Fibroblast of lung (primary cell): ENCODE data around the gene IFI27. TPM values are rescaled to one million over a fixed set of nuclear protein-coding genes. Genes with fewer than 3 reads are reported as not detected.
A peak's percentile ranks its signal among the peaks of the same experiment; 100 is the strongest.

Source experiments
- DNase-seq, 2 donors: peaks; one replicate each; pipeline versions ENCODE4 v3.0.0 to v3.0.0-alpha.2; 2010; ENCODE audit warnings: low read depth in 2 of 2
- H2AFZ ChIP-seq: 2 replicates; pipeline ENCODE4 v1.5.1; 2012; ENCODE audit warnings: low read length, control low read depth, inconsistent platforms
- H3K27ac ChIP-seq: 2 replicates; pipeline ENCODE4 v1.5.1; 2011; ENCODE audit warnings: low read length, control low read depth; ENCODE audit not compliant: insufficient read depth
- H3K27me3 ChIP-seq: 2 replicates; pipeline ENCODE4 v1.5.1; 2011; ENCODE audit warnings: mild to moderate bottlenecking, low read length; ENCODE audit not compliant: control insufficient read depth, insufficient read depth
- H3K36me3 ChIP-seq: 2 replicates; pipeline ENCODE4 v1.5.1; 2011; ENCODE audit warnings: low read length; ENCODE audit not compliant: control insufficient read depth, insufficient read depth
- H3K4me1 ChIP-seq: 2 replicates; pipeline ENCODE4 v1.5.1; 2011; ENCODE audit warnings: low read length; ENCODE audit not compliant: control insufficient read depth, insufficient read depth; ENCODE audit errors: extremely low read depth
- H3K4me2 ChIP-seq: 2 replicates; pipeline ENCODE4 v1.5.1; 2011; ENCODE audit warnings: low read length, control low read depth; ENCODE audit not compliant: insufficient read depth; ENCODE audit errors: extremely low read depth
- H3K4me3 ChIP-seq, 4 experiments: fragments of 200-600 bp in 1 of 4; sonication (generic) in 1 of 4; replicated peaks in 1 of 4; 2 replicates each; pipeline ENCODE4 v1.5.1; 2011 to 2016; ENCODE audit warnings: low read length in 4 of 4, low read depth in 3 of 4, mild to moderate bottlenecking in 3 of 4, control low read depth in 2 of 4, inconsistent platforms in 1 of 4, mixed read lengths in 1 of 4; ENCODE audit not compliant: insufficient read depth in 1 of 4; ENCODE audit errors: control extremely low read depth in 1 of 4
- H3K79me2 ChIP-seq: 2 replicates; pipeline ENCODE4 v1.5.1; 2012; ENCODE audit warnings: mild to moderate bottlenecking, low read length, inconsistent platforms; ENCODE audit not compliant: control insufficient read depth, insufficient read depth
- H3K9ac ChIP-seq: 2 replicates; pipeline ENCODE4 v1.5.1; 2011; ENCODE audit warnings: mild to moderate bottlenecking, low read length, control low read depth; ENCODE audit not compliant: insufficient read depth
- H3K9me3 ChIP-seq: 2 replicates; pipeline ENCODE4 v1.5.1; 2012; ENCODE audit warnings: low read depth, low read length; ENCODE audit not compliant: control insufficient read depth, insufficient read depth
- H4K20me1 ChIP-seq: 2 replicates; pipeline ENCODE4 v1.5.1; 2011; ENCODE audit warnings: low read length; ENCODE audit not compliant: control insufficient read depth, insufficient read depth; ENCODE audit errors: extremely low read depth
- CTCF ChIP-seq, 2 donors: IDR thresholded peaks in 1 of 2; conservative IDR thresholded peaks in 1 of 2; 1 replicate in 1 of 2; 2 replicates in 1 of 2; pipeline ENCODE4 v1.5.1; 2011 to 2012; ENCODE audit warnings: low read length in 2 of 2, control low read depth in 1 of 2, inconsistent platforms in 1 of 2, low read depth in 1 of 2, mild to moderate bottlenecking in 1 of 2
- EZH2 ChIP-seq: IDR thresholded peaks from 2 replicates; pipeline ENCODE4 v1.5.1; 2012; ENCODE audit warnings: low read length, control low read depth, mild to moderate bottlenecking; ENCODE audit errors: missing control alignments
- polyA plus RNA-seq, 2 donors: library from polyadenylated mRNA; depleted of rRNA in 1 of 2; stranded (reverse) in 1 of 2; unstranded in 1 of 2; fragments of >200 nt; gene quantifications; 2 replicates each; pipeline ENCODE4 v1.2.1, GENCODE V29; 2011 to 2012; ENCODE audit warnings: missing spikeins in 1 of 2
- total RNA-seq: library from RNA; depleted of rRNA; stranded (reverse); fragments of >200 nt; gene quantifications from 2 replicates; pipeline ENCODE4 v1.2.1, GENCODE V29; 2014

The IFI27 gene
- total and polyA plus RNA-seq, 2 donors (not counting 1 experiment from before 2014, with no cell fraction given), result 7.9 to 32.2 TPM

- Histone ChIP-seq H3K9ac (peak within 1 kb of the TSS; percentile 63), H3K4me1 (no peaks in the 10 kb centered on the region), H3K27ac (peak within 1 kb of the TSS; percentile 60), H3K36me3 (peaks cover 8% of the 10 kb centered on the region), H3K4me2 (peak within 1 kb of the TSS; percentile 61), H3K79me2 (no peaks in the 10 kb centered on the region), H3K27me3 (no peaks in the 10 kb centered on the region), H3K9me3 (no peaks in the 10 kb centered on the region), H3K4me3 (peak within 1 kb of the TSS; percentile 43 to 93 (median 74)), H2AFZ (peak within 1 kb of the TSS; percentile 69), H4K20me1 (no peaks in the 10 kb centered on the region)
- DNase-seq, result peak; percentile 74 to 85
- TF ChIP-seq EZH2 (no peak), CTCF (conservative IDR thresholded peaks at IDR 0.05 in 1 of 2, IDR thresholded peaks at IDR 0.05 in 1 of 2; ENCODE audit: low read depth in 1 of 2, low read length in 2 of 2) (peak; percentile 22)
Observed at GRCh38 chr14:94129111-94129757, 18.7 kb downstream of the IFI27 start, which contains the start of gene IFI27L2. Gene IFI27L2, minus strand, starts transcription at chr14:94129604. Its CDS starts 40 bp downstream, at chr14:94129564.

DNA sequence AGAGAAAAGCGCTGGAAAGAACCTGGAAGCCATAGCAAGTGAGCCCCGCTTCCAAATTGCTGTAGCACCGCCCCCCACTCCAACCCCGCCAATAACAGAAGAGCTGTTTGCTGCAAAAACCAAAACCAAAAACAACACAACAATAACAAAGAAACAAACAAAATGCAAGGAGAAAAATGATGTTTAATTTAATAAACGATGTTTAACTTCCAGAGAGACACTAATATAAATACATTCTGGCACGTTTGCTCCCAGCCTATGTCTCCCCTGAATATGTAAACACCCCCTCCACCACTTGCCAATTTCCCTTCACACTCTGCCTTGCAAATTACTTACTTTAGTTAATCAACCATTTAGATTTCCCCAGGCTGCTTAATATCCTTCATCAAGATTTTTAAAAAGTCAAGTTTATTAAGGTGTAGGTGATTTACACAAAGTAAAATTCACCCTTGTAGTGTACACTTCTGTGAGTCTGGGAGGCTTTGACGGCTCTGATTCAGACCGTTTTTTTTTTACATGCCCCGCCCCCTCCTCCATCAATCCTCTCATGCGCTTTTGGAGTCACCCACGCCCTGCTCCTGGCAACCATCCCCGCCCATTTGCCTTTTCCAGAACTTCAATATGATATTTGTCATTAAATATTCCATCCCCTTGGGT lies 19.4 kb downstream of the IFI27 start:
- DNase-seq, result peak; percentile 53 to 60

More for the DNA sequence above, 19.4 kb downstream of the IFI27 start:
- peaks cover 8% of the 10 kb centered on the region for H3K36me3 ChIP-seq
- H2AFZ ChIP-seq, result peak overlapping the region; percentile 12
- H3K4me2 ChIP-seq, result peak overlapping the region; percentile 42
- H3K27ac ChIP-seq, result no peak overlapping the region
- no peaks in the 10 kb centered on the region for H3K4me1 ChIP-seq
- H3K4me3 ChIP-seq, result peak overlapping the region; percentile 43 to 93 (median 74)
- TF ChIP-seq EZH2, result no peak
- no peak for TF ChIP-seq CTCF (conservative IDR thresholded peaks at IDR 0.05 in 1 of 2, IDR thresholded peaks at IDR 0.05 in 1 of 2; ENCODE audit: low read depth in 1 of 2, low read length in 2 of 2)
- H3K9me3 ChIP-seq, result no peaks in the 10 kb centered on the region
- no peaks in the 10 kb centered on the region for H3K27me3 ChIP-seq
- H3K79me2 ChIP-seq, result no peaks in the 10 kb centered on the region
- H3K9ac ChIP-seq, result no peak overlapping the region
- H4K20me1 ChIP-seq, result no peaks in the 10 kb centered on the region
